GM23248 (cell line): Measurements from ENCODE around the gene KIN. TPM values are rescaled to one million over a fixed set of nuclear protein-coding genes. Genes with fewer than 3 reads are reported as not detected.
"Not testable (repeated sequence)": the region's sequence is repeated elsewhere in the genome, so short reads cannot be mapped to it uniquely, and the experiment has no call there.

ENCODE experiments used
- DNase-seq: peaks from one replicate; pipeline ENCODE4 v3.0.0-alpha.2; 2015
- H2AFZ ChIP-seq: fragments of 200-600 bp; sonication (generic); 2 replicates; pipeline ENCODE4 v1.6.1; 2016; ENCODE audit warnings: antibody characterized with exemption
- H3F3A ChIP-seq: fragments of 200-600 bp; sonication (generic); 2 replicates; pipeline ENCODE4 v1.6.1; 2016; ENCODE audit warnings: mild to moderate bottlenecking, antibody characterized with exemption, mixed run types; ENCODE audit not compliant: insufficient read depth
- H3K27ac ChIP-seq: fragments of 200-600 bp; sonication (generic); 2 replicates; pipeline ENCODE4 v1.5.1; 2016; ENCODE audit warnings: mild to moderate bottlenecking
- H3K27me3 ChIP-seq: fragments of 200-600 bp; sonication (generic); replicated peaks from 2 replicates; pipeline ENCODE4 v1.6.1; 2016; ENCODE audit warnings: mild to moderate bottlenecking; ENCODE audit not compliant: insufficient read depth
- H3K36me3 ChIP-seq: fragments of 200-600 bp; sonication (generic); 2 replicates; pipeline ENCODE4 v1.6.1; 2016; ENCODE audit warnings: low read depth, mild to moderate bottlenecking
- H3K4me1 ChIP-seq: fragments of 200-600 bp; sonication (generic); 2 replicates; pipeline ENCODE4 v1.6.1; 2016; ENCODE audit warnings: mild to moderate bottlenecking; ENCODE audit not compliant: insufficient read depth
- H3K4me2 ChIP-seq: fragments of 200-600 bp; sonication (generic); one replicate; pipeline ENCODE4 v1.6.1; 2016; ENCODE audit warnings: mild to moderate bottlenecking; ENCODE audit not compliant: unreplicated experiment
- H3K4me3 ChIP-seq: fragments of 200-600 bp; sonication (generic); 2 replicates; pipeline ENCODE4 v1.5.1; 2016; ENCODE audit warnings: mild to moderate bottlenecking
- H3K79me2 ChIP-seq: fragments of 200-600 bp; sonication (generic); 2 replicates; pipeline ENCODE4 v1.6.1; 2016; ENCODE audit warnings: mild to moderate bottlenecking; ENCODE audit not compliant: insufficient read depth
- H3K9ac ChIP-seq: fragments of 200-600 bp; sonication (generic); 2 replicates; pipeline ENCODE4 v1.6.1; 2016; ENCODE audit warnings: mild to moderate bottlenecking
- H3K9me2 ChIP-seq: fragments of 200-600 bp; sonication (generic); 2 replicates; pipeline ENCODE4 v1.6.1; 2016; ENCODE audit warnings: mixed run types, mild to moderate bottlenecking, moderate library complexity; ENCODE audit not compliant: insufficient read depth
- H3K9me3 ChIP-seq: fragments of 200-600 bp; sonication (generic); one replicate; pipeline ENCODE4 v1.6.1; 2017; ENCODE audit warnings: low read depth
- H4K20me1 ChIP-seq: fragments of 200-600 bp; sonication (generic); 2 replicates; pipeline ENCODE4 v1.6.0; 2016; ENCODE audit not compliant: insufficient read depth
- EZH2 ChIP-seq: fragments of 200-600 bp; sonication (generic); IDR thresholded peaks from 2 replicates; pipeline ENCODE4 v1.6.1; 2018; ENCODE audit warnings: antibody characterized with exemption, mild to moderate bottlenecking; ENCODE audit not compliant: insufficient read depth, poor library complexity, severe bottlenecking
- EZH2phosphoT487 ChIP-seq: fragments of 200-600 bp; sonication (generic); IDR thresholded peaks from 2 replicates; pipeline ENCODE4 v1.6.1; 2018; ENCODE audit warnings: antibody characterized with exemption, moderate library complexity, mild to moderate bottlenecking, low read depth; ENCODE audit not compliant: insufficient read depth
- WGBS, 2 experiments: methylation state at CpG; one replicate each; pipeline ENCODE4 v1.1.6; 2015 to 2017; ENCODE audit warnings: low lambda C conversion rate in 2 of 2, low coverage in 1 of 2; ENCODE audit errors: missing lambda C conversion rate in 2 of 2; 5-methylcytosine and 5-hydroxymethylcytosine counted together
- in situ Hi-C: fragments of 300-500 bp; cut with MboI; formaldehyde crosslinking; loops from 2 replicates; pipeline ENCODE4 v1.15.0; 2020
- polyA plus RNA-seq: library from polyadenylated mRNA; unstranded; fragments of >200 nt; fragmentation: Nextera tagmentation; extraction: Ambion mirVana; gene quantifications from 2 replicates; pipeline ENCODE4 v1.2.1, GENCODE V29; 2016
- total RNA-seq: library from RNA; depleted of rRNA; stranded (reverse); fragments of >200 nt; shearing (Covaris generic); gene quantifications from 2 replicates; pipeline ENCODE4 v1.2.3, GENCODE V29; 2014

KIN gene
- total and polyA plus RNA-seq, 2 experiments from 2014 or later, result 3.8 to 10.6 TPM

GRCh38 chr10:7717767-7718166 lies 70.0 kb downstream of the KIN start:
- no peak overlapping the region for H3K27ac ChIP-seq
- H3K27me3 ChIP-seq, result no peaks in the 10 kb centered on the region; the same call in 1 of the 2 replicates
- no peaks in the 10 kb centered on the region for H4K20me1 ChIP-seq
- H3K4me3 ChIP-seq, result no peak overlapping the region
- no peak overlapping the region for H2AFZ ChIP-seq
- no peaks in the 10 kb centered on the region for H3K9me2 ChIP-seq
- TF ChIP-seq EZH2phosphoT487, result no peak
- TF ChIP-seq EZH2, result no peak
- WGBS, 2 experiments, result 36 to 42% methylated on average over 5 of the region's 5 CpGs
- in situ Hi-C loops, result no loop called here
- H3K79me2 ChIP-seq, result no peaks in the 10 kb centered on the region
- no peak overlapping the region for H3K4me2 ChIP-seq
- H3K9me3 ChIP-seq, result no peaks in the 10 kb centered on the region
- no peak for DNase-seq
- no peaks in the 10 kb centered on the region for H3K36me3 ChIP-seq
- H3F3A ChIP-seq, result no peaks in the 10 kb centered on the region
- no peaks in the 10 kb centered on the region for H3K4me1 ChIP-seq
- no peak overlapping the region for H3K9ac ChIP-seq

DNA sequence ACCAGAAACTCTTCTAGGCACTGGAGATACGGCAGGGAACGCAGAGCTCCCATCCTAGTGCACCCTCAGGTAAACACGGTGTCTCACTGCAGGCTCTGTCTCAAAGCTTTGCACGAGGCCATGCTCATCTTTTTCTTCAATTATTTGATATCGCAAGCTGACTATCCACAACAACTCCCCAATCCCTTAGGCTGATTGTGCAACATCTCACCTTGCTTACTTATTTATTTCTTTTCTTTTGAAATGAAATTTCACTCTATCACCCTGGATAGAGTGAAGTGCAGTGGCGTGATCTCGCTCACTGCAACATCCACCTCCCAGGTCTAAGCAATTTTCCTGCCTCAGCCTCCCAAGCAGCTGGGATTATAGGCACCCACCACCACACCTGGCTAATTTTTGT lies 72.3 kb downstream of the KIN start:
- no peak overlapping the region for H3K4me2 ChIP-seq
- no peaks in the 10 kb centered on the region for H3K4me1 ChIP-seq
- H3K9me3 ChIP-seq, result no peaks in the 10 kb centered on the region
- no peaks in the 10 kb centered on the region for H3K9me2 ChIP-seq
- no peaks in the 10 kb centered on the region for H3K27me3 ChIP-seq
- no peak overlapping the region for H2AFZ ChIP-seq
- H3K9ac ChIP-seq, result no peak overlapping the region
- TF ChIP-seq EZH2, result no peak
- no peak for TF ChIP-seq EZH2phosphoT487
- DNase-seq, result no peak
- H3K36me3 ChIP-seq, result no peaks in the 10 kb centered on the region
- no peaks in the 10 kb centered on the region for H3K79me2 ChIP-seq
- no peaks in the 10 kb centered on the region for H4K20me1 ChIP-seq
- in situ Hi-C loops, result no loop called here
- H3F3A ChIP-seq, result no peaks in the 10 kb centered on the region
- no peak overlapping the region for H3K4me3 ChIP-seq
- no peak overlapping the region for H3K27ac ChIP-seq
- WGBS, 2 experiments, result 49 to 55% methylated on average over 7 of the region's 7 CpGs

GRCh38 chr10:7711075-7711474 lies 76.7 kb downstream of the KIN start:
- DNase-seq, H3K4me1 ChIP-seq, H3K9me2 ChIP-seq, H3F3A ChIP-seq, H4K20me1 ChIP-seq, H3K27ac ChIP-seq, H3K9ac ChIP-seq, H3K4me3 ChIP-seq, H3K9me3 ChIP-seq, H3K79me2 ChIP-seq, H3K27me3 ChIP-seq, in situ Hi-C loops, H3K4me2 ChIP-seq, H2AFZ ChIP-seq, H3K36me3 ChIP-seq: not testable (repeated sequence)
- WGBS, 2 experiments, result 56 to 58% methylated on average over 4 to 5 of the region's 5 CpGs

GRCh38 chr10:7710446-7710845 lies 77.3 kb downstream of the KIN start:
- WGBS, 2 experiments, result 50 to 73% methylated on average over 1 of the region's 1 CpG
- no peak for DNase-seq
- TF ChIP-seq EZH2 (no peak), EZH2phosphoT487 (no peak)
- H3K9me3 ChIP-seq, result no peaks in the 10 kb centered on the region
- no peaks in the 10 kb centered on the region for H3K9me2 ChIP-seq
- H3F3A ChIP-seq, result no peaks in the 10 kb centered on the region
- no peak overlapping the region for H2AFZ ChIP-seq
- no peaks in the 10 kb centered on the region for H3K4me1 ChIP-seq
- no peaks in the 10 kb centered on the region for H3K79me2 ChIP-seq
- H4K20me1 ChIP-seq, result no peaks in the 10 kb centered on the region
- H3K4me2 ChIP-seq, result no peak overlapping the region
- no peak overlapping the region for H3K27ac ChIP-seq
- H3K9ac ChIP-seq, result no peak overlapping the region
- no peaks in the 10 kb centered on the region; the same call in 1 of the 2 replicates for H3K27me3 ChIP-seq
- H3K36me3 ChIP-seq, result no peaks in the 10 kb centered on the region
- no peak overlapping the region for H3K4me3 ChIP-seq
- in situ Hi-C loops, result no loop called here

- H3K4me3 ChIP-seq, result no peak overlapping the region
- no peak overlapping the region for H2AFZ ChIP-seq
Measured at GRCh38 chr10:7708832-7709231, 79.0 kb downstream of the KIN start.

More at GRCh38 chr10:7708832-7709231, 79.0 kb downstream of the KIN start:
- in situ Hi-C loops, result no loop called here
- H3K4me1 ChIP-seq, result no peaks in the 10 kb centered on the region
- H3K27me3 ChIP-seq, result no peaks in the 10 kb centered on the region; the same call in 1 of the 2 replicates
- no peak overlapping the region for H3K9ac ChIP-seq
- H3K36me3 ChIP-seq, result no peaks in the 10 kb centered on the region
- H4K20me1 ChIP-seq, result no peaks in the 10 kb centered on the region
- no peaks in the 10 kb centered on the region for H3K9me3 ChIP-seq
- no peak overlapping the region for H3K4me2 ChIP-seq
- no peak overlapping the region for H3K27ac ChIP-seq
- H3K9me2 ChIP-seq, result no peaks in the 10 kb centered on the region
- DNase-seq, result no peak
- H3F3A ChIP-seq, result no peaks in the 10 kb centered on the region
- no peaks in the 10 kb centered on the region for H3K79me2 ChIP-seq
- 47 to 57% methylated on average over 4 of the region's 4 CpGs for WGBS, 2 experiments
- TF ChIP-seq EZH2phosphoT487 (no peak), EZH2 (no peak)
